ENCODE data around the gene SKA3. TPM values are rescaled to one million over a fixed set of nuclear protein-coding genes. Genes with fewer than 3 reads are reported as not detected.

The SKA3 gene
- total RNA-seq, 1 donor: 24.0 TPM

GRCh38 chr13:21119526-21119925 is 56.8 kb downstream of the SKA3 start:
- DNase-seq (ENCODE audit: low read depth): no peak
- TF ChIP-seq CTCF (IDR thresholded peaks at IDR 0.05; ENCODE audit: insufficient read depth, low read length): no peak
- no peak overlapping the region for H3K4me3 ChIP-seq (ENCODE audit: low read depth, low read length)

GRCh38 chr13:21118180-21118579 is 58.2 kb downstream of the SKA3 start:
- no peak for DNase-seq (ENCODE audit: low read depth)
- H3K4me3 ChIP-seq (ENCODE audit: low read depth, low read length): no peak overlapping the region
- TF ChIP-seq CTCF (IDR thresholded peaks at IDR 0.05; ENCODE audit: insufficient read depth, low read length): no peak

GRCh38 chr13:21117104-21117809 is 59.1 kb downstream of the SKA3 start:
- no peak overlapping the region for H3K4me3 ChIP-seq (ENCODE audit: low read depth, low read length)
- no peak for TF ChIP-seq CTCF (IDR thresholded peaks at IDR 0.05; ENCODE audit: insufficient read depth, low read length)
- DNase-seq (ENCODE audit: low read depth): no peak

- DNase-seq (ENCODE audit: low read depth): no peak
- H3K4me3 ChIP-seq (ENCODE audit: low read depth, low read length): no peak overlapping the region
- no peak for TF ChIP-seq CTCF (IDR thresholded peaks at IDR 0.05; ENCODE audit: insufficient read depth, low read length)
Measured at GRCh38 chr13:21116141-21116540, 60.2 kb downstream of the SKA3 start.

GRCh38 chr13:21115231-21115630 is 61.1 kb downstream of the SKA3 start:
- no peak overlapping the region for H3K4me3 ChIP-seq (ENCODE audit: low read depth, low read length)
- no peak for DNase-seq (ENCODE audit: low read depth)
- TF ChIP-seq CTCF (IDR thresholded peaks at IDR 0.05; ENCODE audit: insufficient read depth, low read length): no peak

- no peak overlapping the region for H3K4me3 ChIP-seq (ENCODE audit: low read depth, low read length)
- TF ChIP-seq CTCF (IDR thresholded peaks at IDR 0.05; ENCODE audit: insufficient read depth, low read length): no peak
Measured at GRCh38 chr13:21111546-21111945, 64.8 kb downstream of the SKA3 start.

GRCh38 chr13:21109168-21109567 is 67.2 kb downstream of the SKA3 start:
- no peak for DNase-seq (ENCODE audit: low read depth)
- no peak overlapping the region for H3K4me3 ChIP-seq (ENCODE audit: low read depth, low read length)
- no peak for TF ChIP-seq CTCF (IDR thresholded peaks at IDR 0.05; ENCODE audit: insufficient read depth, low read length)

More at GRCh38 chr13:21111546-21111945, 64.8 kb downstream of the SKA3 start:
- no peak for DNase-seq (ENCODE audit: low read depth)
